GM19043 (cell line): ENCODE data around the gene THSD4.
"Not testable (repeated sequence)": the region's sequence is repeated elsewhere in the genome, so short reads cannot be mapped to it uniquely, and the experiment has no call there.

ENCODE experiments used
- ATAC-seq: cut with Tn5 transposase; IDR thresholded peaks from one replicate; pipeline ENCODE4 v1.9.1; 2021; ENCODE audit warnings: low read depth; ENCODE audit not compliant: unreplicated experiment

THSD4 gene

DNA sequence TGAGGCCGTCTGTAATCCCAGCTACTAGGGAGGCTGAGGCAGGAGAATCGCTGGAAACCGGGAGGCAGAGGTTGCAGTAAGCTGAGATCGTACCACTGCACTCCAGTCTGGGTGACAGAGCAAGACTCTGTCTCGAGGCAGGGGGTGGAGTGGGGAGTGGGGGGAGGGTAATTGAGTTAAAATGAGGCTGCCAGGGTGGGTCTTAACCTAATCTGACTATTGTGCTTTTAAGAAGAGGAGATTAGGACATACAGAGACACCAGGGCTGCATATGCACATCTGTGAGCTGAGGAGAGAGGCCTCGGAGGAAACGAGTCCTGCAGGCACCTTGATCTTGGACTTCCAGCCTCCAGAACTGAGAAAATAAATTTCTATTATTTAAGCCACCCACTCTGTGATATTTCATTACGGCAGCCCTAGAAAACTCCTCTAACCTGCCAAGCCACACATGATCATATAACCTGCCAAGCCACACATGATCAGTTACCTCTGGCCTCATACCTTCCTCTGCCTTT, 197.0 kb downstream of the THSD4 start:
- ATAC-seq = no peak

DNA sequence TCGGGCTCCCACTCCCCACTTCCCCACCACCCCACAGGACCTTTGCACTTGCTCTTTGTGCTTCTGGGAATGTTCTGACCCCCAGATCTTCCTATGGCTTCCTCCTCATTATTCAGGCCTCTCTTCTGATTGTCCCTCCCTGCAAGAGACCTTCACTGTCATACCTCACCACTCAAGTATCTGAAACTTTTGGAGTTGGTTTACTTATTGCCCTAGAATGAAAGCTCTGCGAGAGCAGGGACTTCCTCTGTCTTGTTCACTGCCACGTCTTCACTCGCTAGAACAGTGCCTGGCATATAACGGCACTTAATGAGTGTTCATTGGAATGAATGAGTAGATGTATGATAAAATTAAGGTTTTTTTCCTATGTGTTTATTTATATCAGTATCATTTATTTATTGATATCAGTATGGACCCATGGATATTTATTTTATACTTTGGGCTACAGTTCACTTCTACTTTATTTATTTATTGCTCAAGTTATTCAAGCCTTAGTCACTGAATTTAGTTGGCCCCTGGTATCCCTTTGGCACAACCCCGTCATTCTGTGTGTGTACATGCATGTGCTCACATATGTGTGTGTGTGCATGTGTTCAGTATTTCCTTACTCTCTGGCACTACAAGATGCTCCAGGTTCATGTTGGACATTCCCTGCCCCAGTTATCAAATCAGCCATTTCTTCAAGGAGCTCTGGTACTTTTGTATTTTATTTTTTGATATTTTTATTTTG, 197.6 kb downstream of the THSD4 start:
- ATAC-seq = no peak

DNA sequence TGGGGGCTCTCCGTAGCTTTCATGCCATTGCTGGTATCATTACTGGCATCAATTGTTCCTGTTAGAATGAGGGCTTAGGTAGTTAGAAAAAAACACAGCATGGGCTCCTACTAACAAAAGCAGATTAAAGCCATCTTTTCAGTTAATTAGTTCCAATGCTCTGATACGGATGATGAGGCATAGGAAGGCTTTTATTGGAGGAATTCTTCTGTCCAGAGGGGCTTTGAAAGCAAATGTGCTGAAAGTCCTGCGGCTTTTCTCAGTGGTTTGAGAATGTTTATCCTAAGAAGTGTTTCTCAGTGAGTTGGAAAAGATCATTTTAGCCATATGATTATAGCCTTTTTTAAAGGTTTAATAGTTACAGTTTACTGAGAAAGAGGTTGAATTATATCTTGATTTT, 198.5 kb downstream of the THSD4 start:
- ATAC-seq = no peak

DNA sequence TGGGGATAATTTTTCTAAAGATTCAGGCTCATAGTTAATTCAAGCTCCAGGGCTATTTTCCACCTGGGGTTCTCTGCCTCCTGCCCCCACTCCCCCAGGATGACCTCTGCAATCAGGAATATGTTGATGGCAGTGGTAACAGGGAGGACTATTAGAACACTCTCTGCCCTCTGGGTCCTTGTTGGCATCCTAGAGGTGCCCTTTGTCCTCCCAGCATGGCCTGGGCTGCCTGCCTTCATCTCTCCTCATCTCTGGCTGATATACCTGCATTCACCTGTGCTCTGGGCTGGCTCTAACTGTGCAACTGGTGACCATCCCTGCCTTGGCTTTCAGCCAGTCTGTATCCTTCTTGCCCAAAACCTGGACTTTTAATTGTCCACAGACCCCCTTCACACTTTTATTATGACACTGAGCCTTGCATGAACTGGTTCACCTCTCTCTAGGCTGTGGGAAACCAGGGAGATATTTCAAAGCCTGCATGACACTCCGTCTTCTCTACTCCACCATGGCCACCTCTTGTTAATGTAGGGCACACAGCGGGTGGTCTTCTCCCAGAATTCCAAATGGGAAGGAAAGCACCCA, 199.8 kb downstream of the THSD4 start:
- ATAC-seq = no peak

DNA sequence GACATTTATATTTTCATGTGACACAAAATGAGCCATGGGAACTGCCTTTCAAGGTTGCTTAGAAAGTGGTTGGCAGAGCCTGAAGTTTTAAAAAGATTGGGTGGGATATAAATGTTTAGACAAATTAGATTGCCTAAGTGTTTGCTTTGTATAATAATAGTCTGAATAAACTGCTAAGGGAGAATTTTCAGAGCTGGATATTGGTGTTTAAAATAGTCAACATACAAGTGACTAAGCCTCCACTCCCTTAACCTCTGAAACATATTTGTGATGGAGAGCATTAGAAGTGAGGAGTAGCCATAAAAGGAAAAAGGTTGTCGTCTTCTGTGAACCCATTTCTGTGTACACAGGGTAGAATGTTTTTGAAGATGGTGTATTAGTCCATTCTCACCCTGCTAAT, 201.6 kb downstream of the THSD4 start:
- no peak for ATAC-seq

DNA sequence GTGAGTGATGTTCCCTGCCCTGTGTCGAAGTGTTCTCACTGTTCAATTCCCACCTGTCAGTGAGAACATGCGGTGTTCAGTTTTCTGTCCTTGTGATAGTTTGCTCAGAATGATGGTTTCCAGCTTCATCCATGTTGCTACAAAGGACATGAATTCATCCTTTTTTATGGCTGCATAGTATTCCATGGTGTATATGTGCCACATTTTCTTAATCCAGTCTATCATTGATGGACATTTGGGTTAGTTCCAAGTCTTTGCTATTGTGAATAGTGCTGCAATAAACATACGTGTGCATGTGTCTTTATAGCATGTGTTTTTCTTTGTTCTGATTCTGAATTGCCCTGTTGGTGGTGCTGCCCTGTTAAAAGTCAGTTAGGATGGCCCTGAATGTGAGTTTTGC, 204.2 kb downstream of the THSD4 start:
- not testable (repeated sequence) for ATAC-seq

DNA sequence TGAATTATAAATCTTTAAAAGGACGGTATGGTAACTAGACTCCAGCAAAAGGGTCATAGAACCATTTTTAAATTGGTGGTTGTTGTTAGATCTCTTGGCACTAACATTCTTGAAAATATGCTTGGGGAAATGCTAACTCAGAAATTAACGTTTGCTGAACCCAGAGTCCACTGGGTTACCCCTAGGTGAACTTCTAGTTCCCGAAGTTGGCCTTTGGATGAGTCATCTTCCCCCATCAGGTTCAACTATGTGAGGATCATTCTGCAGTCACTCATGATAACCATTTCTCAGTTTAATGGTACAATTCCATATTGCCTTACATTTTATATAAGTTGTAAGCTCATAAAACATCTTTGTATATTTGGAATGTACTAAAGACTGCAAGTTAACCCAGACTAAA, 204.7 kb downstream of the THSD4 start:
- no peak for ATAC-seq

DNA sequence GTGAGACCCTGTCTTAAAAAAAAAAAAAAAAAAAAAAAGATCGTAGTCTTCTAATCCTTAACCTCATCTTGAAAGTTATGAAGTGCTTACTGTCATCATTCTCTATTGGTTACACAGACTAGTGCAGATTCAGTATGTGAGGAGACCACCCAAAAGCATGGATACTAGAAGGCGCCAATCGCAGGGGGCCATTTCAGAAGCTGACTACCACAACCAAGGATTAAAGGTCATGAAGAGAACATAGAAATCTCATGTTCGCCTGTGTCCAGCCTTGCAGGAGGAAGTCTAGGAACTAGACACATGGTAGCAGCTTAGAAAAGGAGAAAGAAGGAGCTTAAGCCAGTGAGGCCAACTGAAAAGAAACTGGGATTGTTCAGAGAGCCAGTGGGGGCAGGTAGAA, 207.8 kb downstream of the THSD4 start:
- ATAC-seq = no peak

DNA sequence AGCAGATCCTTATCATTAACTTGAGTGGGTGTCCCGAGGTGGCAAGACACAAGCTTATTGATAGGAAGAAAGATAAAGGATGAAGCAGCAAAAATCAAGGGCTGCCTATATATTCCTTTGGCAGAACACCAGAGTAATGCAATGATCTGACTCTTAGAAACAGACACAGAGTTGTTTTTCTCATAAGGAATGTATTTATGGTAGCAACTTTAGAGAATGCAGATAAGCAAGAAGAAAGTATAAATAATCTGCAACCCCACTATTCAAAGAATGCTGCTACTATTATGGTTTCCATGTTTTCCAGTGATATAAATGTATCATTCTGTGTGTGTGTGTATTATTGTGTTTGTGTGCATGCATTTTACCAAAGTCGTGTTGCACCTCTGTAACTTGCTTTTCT, 208.3 kb downstream of the THSD4 start:
- no peak for ATAC-seq

DNA sequence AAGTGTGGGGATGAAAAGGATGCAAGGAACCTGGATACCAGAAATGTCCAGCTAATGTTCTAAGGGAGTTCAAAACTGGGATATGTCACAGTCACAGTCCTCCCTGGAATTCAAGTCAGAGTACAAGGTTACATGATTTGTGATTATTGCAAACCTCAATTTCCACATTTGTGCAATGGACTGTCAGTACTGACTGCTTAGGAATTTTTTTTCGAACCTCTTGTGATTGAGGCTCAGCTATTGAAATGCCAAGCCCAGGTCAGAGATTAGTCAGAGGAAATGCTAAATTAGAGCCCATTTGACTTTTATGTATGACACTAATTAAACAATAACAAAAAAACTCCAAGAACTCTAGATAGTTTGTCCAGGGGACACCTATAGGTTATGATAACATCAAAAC, 210.2 kb downstream of the THSD4 start:
- ATAC-seq = no peak

DNA sequence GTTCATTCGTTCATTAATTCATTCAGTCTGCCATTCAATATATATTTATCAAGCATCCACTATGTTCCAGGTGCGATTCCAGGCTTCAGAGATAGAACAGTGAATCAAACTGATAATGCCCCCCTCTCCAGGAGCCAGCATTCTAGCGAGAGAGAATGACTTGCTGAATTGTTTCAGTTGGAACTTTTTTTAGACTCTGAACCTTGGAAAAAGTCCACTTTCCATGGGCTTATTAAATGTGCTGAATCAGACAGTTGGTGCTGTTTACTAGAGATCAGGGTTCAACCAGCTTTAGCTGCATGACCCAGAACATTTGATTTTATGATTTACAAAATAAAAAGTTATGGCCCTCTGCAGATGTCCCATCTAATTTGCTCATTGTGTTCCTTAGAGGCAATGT, 213.2 kb downstream of the THSD4 start:
- ATAC-seq = no peak

DNA sequence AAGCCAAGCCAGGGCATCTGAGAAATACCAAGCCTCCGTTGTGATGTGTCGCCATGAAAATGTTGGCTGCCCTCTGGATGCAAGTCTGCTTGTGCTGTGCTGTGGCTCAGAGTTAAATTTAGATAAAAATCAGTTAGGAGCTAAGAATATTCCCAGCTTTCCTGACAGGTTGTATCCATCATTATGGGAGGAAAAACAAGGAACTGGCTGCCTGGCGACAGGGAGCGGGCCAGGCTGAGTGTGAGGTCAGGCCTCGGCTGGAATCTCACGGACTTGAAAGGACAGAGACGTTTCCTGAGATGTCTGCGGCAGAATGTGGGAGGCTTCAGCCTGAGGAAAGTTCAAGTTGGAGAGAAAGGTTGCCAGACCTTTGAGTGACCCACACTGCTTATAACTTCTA, 213.8 kb downstream of the THSD4 start:
- ATAC-seq = no peak

DNA sequence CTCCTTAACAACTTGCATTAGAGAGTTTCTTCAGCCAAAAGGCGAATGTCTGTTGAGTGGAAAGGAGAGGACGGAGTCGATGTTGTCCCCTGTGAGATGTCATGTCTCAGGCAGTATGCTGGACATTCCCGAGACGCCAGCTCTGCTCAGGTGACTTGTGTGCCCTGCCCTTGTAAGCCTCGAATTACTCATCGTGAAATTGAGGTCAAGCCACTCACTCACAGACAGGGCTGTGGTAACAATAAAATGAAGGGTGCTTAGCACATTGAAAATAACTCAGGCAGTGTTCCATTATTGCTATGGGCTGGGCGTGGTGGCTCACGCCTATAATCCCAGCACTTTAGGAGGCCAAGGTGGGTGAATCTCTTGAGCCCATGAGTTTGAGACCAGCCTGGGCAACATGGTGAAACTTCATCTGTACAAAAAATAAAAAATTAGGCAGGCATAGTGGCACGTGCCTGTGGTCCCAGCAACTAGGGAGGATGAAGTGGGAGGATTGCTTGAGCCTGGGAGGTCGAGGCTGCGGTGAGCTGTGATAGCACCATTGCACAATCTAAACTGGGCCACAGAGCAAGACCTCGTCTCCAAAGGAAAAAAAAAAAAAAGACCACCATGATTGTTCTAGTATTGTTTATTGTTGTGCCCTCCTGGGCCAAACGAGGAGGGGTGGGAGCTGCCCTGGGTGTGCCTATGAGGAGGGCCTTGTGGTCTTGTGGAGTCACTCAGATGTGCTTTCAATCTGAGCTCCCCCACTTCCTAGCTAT, 214.4 kb downstream of the THSD4 start:
- ATAC-seq = no peak

DNA sequence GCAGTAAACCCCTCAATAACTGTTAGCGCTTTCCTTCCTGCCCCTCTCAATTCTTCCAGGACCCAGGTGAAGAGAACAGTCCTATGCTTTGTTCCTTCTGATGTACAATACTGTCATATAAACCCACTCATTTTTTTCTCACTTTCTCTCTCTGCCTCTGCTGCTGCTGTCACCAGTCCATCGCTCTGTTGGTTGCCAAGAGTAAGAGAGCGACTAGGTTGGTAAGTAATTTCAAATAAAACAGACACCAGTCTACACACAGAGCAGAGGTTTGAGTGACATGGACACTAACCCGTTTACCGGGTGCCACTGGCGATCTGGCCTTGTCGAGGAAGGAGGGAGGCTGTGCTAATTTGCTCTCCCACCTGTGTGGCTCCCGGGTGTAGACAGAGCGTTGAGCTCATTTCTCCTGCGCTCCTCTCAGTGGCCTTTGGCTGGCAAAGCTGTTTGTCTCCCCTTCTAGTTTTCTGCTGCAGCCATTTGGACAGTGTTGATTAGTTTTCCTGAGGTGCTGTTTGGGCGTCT, 215.4 kb downstream of the THSD4 start:
- ATAC-seq = no peak

DNA sequence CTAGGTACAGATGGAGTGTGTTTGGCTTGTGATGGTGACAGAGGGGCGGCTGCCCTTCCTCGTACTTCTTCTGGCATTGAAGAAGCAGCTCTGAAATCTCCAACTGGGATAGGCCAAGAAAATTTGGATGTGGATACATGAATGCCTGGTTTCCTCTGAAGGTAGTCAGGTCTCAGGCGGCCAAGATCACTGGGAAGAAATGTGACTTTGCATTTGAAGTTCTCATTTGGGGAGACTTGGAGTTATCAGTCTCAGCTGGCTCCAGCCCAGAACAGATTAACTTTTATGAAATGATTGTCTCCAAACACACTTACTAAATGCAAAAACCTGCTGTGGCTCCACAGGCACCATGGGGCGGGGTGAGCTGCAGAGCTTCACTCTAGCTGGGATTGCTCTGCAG, 215.9 kb downstream of the THSD4 start:
- ATAC-seq = no peak

DNA sequence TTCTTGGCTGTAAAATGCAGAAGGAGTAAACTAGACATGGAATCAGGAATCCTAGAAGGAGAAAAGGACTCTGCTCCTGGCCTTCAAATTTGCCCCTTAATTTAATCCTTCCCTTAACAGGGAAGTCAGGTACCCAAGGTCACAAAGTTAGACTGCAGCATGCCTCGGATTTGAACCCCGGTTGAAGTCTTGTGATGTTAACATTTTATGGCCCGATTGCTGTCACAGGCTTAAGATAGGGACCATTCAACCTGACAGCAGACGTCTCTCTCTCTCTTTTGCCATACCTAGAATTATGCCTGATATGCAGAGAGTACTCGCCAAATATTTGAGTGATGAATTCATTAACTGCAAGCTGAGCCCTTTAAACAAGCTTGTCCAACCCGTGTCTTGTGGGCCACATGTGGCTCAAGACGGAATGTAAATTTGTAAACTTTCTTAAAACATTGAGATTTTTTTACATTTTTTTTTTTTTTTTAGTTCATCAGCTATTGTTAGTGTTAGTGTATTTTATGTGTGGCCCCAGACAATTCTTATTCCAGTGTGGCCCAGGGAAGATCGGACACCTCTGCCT, 217.2 kb downstream of the THSD4 start:
- no peak for ATAC-seq

DNA sequence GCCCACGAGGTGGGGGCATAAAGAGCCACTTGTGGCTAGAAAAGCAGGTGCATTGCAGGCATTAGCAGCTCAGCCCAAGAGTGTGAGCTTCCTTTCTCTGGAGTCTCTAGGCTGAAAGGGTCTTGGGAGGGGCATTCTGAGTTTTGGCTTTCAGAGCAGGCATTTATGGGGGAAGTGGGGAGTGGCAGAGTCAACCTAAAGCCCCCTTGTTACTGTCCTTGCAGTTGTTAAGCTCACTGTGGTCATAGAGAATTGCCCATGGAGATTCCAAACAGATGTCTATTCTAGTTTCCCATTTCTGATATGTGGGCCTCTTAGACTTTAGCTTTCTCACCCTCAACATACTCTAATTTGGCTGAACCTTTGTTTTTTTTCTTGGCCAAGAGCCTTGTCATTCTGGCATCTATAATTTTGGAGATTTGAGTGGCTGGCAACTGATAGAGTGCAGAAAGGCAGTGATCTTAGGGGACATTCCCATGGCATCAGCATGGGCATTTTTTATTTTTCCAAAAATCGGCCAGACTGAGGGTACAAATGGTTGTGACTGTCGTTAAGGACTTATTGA, 217.9 kb downstream of the THSD4 start:
- no peak for ATAC-seq

DNA sequence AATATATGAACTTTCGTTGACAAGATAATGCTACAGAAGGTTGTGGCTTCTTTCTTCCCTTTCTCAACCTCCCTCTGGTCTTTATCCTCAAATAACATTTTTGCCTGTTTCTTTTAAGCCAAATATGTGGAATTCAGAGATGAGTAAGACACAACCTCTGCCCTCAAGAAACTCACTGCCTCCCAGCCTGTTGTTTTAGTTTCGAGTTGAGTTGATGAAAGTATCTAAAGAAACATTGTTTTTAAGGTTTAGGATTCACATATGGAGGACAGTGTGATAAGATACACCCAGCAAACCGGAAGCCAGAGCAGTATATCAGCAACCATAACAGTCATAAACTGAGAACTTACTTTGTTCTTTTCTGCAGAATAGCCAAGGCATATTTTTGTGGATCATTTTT, 218.6 kb downstream of the THSD4 start:
- no peak for ATAC-seq

DNA sequence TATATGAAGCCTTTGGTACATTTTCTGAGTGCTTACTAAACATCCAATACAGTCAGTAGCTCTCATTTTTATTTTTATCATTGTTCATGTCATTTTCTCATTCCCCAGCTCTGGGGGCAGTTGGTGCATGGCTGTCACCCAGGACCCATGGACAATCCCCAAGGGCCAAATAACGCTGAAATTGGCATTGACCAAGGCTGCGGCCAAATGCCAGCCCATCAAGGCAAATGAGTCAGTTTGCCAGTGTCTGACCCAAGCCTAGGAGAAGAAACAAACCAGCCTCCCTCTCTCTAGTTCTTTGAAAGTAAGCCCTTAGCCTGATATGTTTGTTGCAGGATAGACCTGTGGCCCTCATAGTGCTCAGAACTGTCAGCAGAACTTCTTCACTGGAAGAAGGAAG, 219.2 kb downstream of the THSD4 start:
- ATAC-seq = no peak

DNA sequence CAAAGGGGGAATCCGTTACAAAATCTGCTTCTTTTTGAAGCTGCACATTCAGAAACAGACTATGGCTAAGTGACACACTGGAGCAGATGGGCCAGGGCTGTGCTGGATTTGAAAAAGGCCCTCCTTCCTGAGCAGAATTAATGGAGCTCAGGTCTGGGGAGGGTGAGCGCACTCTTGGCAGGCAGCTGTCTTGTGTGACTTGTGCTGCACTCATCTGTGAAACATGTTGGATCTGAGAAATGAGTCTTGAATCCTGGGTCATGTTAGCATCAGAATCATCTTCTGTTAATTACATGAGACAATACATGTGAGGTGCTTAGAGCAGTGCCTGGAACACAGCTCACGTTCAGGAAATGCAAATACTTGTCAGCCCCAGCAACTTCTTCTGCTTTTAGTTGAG, 219.6 kb downstream of the THSD4 start:
- no peak for ATAC-seq

DNA sequence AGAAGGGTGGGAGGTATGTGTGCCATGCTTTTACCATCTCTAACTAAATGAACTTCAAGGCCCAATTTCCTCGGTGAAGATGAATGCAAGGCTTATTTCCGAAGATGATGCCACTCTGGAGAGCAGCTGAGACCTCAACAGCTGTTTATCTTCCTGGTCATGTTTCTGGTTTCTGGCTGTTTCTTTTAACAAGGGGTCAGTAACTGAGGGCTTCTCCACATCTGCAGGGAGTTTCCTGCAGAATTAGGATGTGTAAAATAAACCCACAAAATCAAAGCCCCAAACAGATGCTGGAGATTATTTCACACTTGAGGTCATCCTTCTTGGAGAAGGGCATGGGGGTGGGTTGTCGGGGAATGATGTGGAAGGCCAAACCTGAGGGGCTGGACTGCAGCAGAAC, 220.3 kb downstream of the THSD4 start:
- no peak for ATAC-seq
